Measurements from ENCODE around the gene GBP6.

DNA sequence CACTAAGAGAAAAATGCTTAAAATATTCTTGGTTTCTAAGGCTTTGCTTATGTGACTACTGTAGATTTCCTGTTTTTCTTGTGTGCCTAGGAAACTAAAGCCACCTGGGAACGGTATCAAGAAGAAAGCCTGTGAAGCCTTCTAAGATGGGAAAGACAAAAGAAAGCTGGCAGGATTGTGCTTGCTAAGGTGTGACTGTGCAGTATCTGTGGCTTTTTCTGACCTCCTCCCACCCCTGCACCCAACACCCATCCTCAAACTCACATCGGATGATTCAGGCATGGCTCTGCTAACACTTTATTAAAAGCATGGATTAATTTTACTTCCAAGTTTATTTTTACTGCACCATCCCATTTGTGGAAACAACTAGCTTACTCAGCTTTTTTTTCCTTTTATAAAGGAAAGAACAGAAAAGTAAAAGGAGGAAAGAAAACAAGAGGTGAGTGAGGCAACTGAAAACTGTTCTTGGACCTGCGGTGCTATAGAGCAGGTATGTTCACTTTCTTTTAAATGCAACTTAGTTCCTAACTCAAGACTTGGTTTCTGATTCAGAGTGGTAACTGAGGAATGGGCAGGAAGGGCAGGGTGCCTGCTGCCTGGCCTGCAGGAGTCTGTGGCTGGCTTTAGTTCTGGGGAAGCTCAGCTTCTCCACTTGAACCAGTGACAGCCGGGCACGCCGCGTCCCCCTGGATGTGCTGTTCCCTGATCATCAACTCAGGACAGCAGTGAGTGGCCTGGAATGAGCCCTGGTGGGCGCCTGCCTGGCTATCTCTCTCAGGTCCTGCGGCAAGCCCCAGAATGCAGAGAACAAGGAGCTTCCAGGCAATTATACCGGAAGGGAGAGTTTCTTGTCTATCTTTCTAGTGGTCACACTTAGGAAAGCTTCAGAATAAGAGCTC, at the start of gene GBP6:
- no peak for TF ChIP-seq POLR2A (IDR thresholded peaks at IDR 0.05; ENCODE audit: low read length)
- TF ChIP-seq GATA1 (IDR thresholded peaks at IDR 0.05; ENCODE audit: low read depth, low read length) = no peak

Data from erythroblast (primary cell).